Prostate gland (tissue), 2 donors: ENCODE measurements around the gene CCDC91.

Experiments used
- CTCF ChIP-seq, 4 experiments: fragments of 200-600 bp in 2 of 4; fragments of 450-650 bp in 2 of 4; sonication (generic) in 2 of 4; IDR thresholded peaks; 1 replicate in 3 of 4; 2 replicates in 1 of 4; pipeline ENCODE4 v1.5.1; 2016 to 2019; ENCODE audit warnings: antibody characterized with exemption in 4 of 4, mild to moderate bottlenecking in 2 of 4, moderate library complexity in 2 of 4
- POLR2A ChIP-seq: fragments of 450-650 bp; IDR thresholded peaks from one replicate; pipeline ENCODE4 v1.6.1; 2016; ENCODE audit warnings: antibody characterized with exemption, mild to moderate bottlenecking

- TF ChIP-seq CTCF (IDR thresholded peaks at IDR 0.05), result no peak
- TF ChIP-seq POLR2A, result no peak
Observed at GRCh38 chr12:28296287-28296686, 106.0 kb downstream of the CCDC91 start.
